Astrocyte (in vitro differentiated cells and primary cell): Measurements from ENCODE around the gene ZFP3. TPM values are rescaled to one million over a fixed set of nuclear protein-coding genes. Genes with fewer than 3 reads are reported as not detected.
"Not testable (repeated sequence)": the region's sequence is repeated elsewhere in the genome, so short reads cannot be mapped to it uniquely, and the experiment has no call there.

ENCODE experiments used
- DNase-seq: peaks from one replicate; pipeline ENCODE4 v3.0.0-alpha.2; 2010; ENCODE audit warnings: low read depth
- FAIRE-seq: peaks from 2 replicates; lab custom pipeline; 2011; peaks lifted over from hg19 to GRCh38; lab: Jason Lieb, UNC
- H2AFZ ChIP-seq: 2 replicates; pipeline ENCODE4 v1.6.0; 2012; ENCODE audit warnings: low read depth, low read length, inconsistent platforms
- H3K27ac ChIP-seq: 2 replicates; pipeline ENCODE4 v1.5.1; 2011; ENCODE audit warnings: low read depth, low read length, inconsistent platforms
- H3K27me3 ChIP-seq: 2 replicates; pipeline ENCODE4 v1.6.0; 2011; ENCODE audit warnings: low read length, inconsistent platforms; ENCODE audit not compliant: insufficient read depth
- H3K36me3 ChIP-seq: 2 replicates; pipeline ENCODE4 v1.5.1; 2011; ENCODE audit warnings: low read length, inconsistent platforms; ENCODE audit not compliant: insufficient read depth
- H3K4me1 ChIP-seq: 2 replicates; pipeline ENCODE4 v1.5.1; 2011; ENCODE audit warnings: low read length, inconsistent platforms; ENCODE audit not compliant: insufficient read depth
- H3K4me2 ChIP-seq: 2 replicates; pipeline ENCODE4 v1.6.0; 2012; ENCODE audit warnings: low read length, inconsistent platforms
- H3K4me3 ChIP-seq: 2 replicates; pipeline ENCODE4 v1.5.1; 2011; ENCODE audit warnings: low read depth, mild to moderate bottlenecking, low read length, inconsistent platforms; ENCODE audit not compliant: insufficient read depth
- H3K79me2 ChIP-seq: 2 replicates; pipeline ENCODE4 v1.6.0; 2012; ENCODE audit warnings: mild to moderate bottlenecking, low read length, inconsistent platforms; ENCODE audit not compliant: insufficient read depth
- H3K9ac ChIP-seq: 2 replicates; pipeline ENCODE4 v1.6.0; 2012; ENCODE audit warnings: mild to moderate bottlenecking, low read length, inconsistent platforms
- H3K9me3 ChIP-seq: 2 replicates; pipeline ENCODE4 v1.5.1; 2012; ENCODE audit warnings: low read depth, mild to moderate bottlenecking, low read length, inconsistent platforms; ENCODE audit not compliant: insufficient read depth
- H4K20me1 ChIP-seq: 2 replicates; pipeline ENCODE4 v1.6.0; 2012; ENCODE audit warnings: low read length, inconsistent platforms; ENCODE audit not compliant: insufficient read depth
- H3K27ac Mint-ChIP-seq: one replicate; pipeline ENCODE4 v1.8.0; 2021; ENCODE audit warnings: mild to moderate bottlenecking, mixed read lengths; ENCODE audit not compliant: unreplicated experiment
- H3K27me3 Mint-ChIP-seq: one replicate; pipeline ENCODE4 v1.8.0; 2021; ENCODE audit warnings: low read depth, mixed read lengths; ENCODE audit not compliant: unreplicated experiment
- H3K36me3 Mint-ChIP-seq: one replicate; pipeline ENCODE4 v1.8.0; 2021; ENCODE audit warnings: low read depth, mixed read lengths; ENCODE audit not compliant: unreplicated experiment
- H3K4me1 Mint-ChIP-seq: one replicate; pipeline ENCODE4 v1.8.0; 2021; ENCODE audit warnings: low read depth, mixed read lengths; ENCODE audit not compliant: unreplicated experiment
- H3K4me3 Mint-ChIP-seq: one replicate; pipeline ENCODE4 v1.8.0; 2021; ENCODE audit warnings: mild to moderate bottlenecking, moderate library complexity, mixed read lengths; ENCODE audit not compliant: unreplicated experiment
- H3K9me3 Mint-ChIP-seq: one replicate; pipeline ENCODE4 v1.8.0; 2021; ENCODE audit warnings: mild to moderate bottlenecking, mixed read lengths; ENCODE audit not compliant: unreplicated experiment
- EZH2 ChIP-seq: IDR thresholded peaks from 2 replicates; pipeline ENCODE4 v1.6.1; 2012; ENCODE audit warnings: mild to moderate bottlenecking, low read length, inconsistent platforms; ENCODE audit not compliant: insufficient read depth
- total RNA-seq: library from RNA; stranded (reverse); gene quantifications from 2 replicates; pipeline ENCODE4 v1.2.1, GENCODE V29; 2021
- TF ChIP-seq, protein P1 (sequence below): IDR thresholded peaks from 2 replicates; pipeline ENCODE4 v1.5.1; 2011; ENCODE audit warnings: low read depth, mild to moderate bottlenecking, inconsistent platforms, low read length, moderate library complexity; ENCODE audit not compliant: insufficient read depth

The ZFP3 gene
- total RNA-seq, 1 donor from 2014 or later: not detected

DNA sequence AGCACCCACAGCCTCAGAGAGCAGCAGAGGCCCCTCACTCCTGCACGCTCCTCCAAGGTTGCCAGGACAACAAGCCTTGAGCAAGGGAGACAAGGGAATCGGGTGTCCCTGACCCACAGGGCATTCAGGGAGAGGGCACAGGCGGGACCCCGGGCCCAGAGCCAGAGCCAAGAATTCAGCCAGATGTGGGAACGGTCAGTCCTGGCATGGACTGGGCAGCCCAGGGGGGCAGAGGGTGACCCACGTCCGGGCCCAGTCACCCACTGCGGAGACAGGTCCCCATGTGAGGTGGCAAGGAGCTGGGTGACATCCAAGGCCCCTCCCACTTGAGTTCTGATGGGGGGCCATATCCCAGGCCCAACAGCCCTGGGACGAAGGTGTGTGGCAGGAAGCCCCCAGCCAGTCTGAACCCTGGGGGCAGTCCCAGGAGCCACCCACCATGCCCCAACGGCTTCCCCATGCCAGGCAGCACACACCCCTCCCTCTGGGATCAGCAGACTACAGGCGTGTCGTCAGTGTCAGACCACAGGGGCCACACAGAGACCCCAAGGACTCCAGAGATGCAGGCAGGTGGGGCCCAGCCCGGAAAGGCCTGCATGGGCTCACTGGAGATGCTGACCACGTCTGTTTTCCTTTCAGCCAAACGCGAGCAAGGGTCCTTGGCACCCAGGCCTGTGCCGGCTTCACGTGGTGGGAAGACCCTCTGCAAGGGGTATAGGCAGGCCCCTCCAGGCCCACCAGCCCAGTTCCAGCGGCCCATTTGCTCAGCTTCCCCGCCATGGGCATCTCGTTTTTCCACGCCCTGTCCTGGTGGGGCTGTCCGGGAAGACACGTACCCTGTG, 60.6 kb downstream of the ZFP3 start:
- Mint-ChIP-seq H3K9me3 (peaks cover 2% of the 10 kb centered on the region), H3K27me3 (no peaks in the 10 kb centered on the region), H3K36me3 (no peaks in the 10 kb centered on the region), H3K4me1 (peaks cover 9% of the 10 kb centered on the region), H3K4me3 (no peak overlapping the region), H3K27ac (no peak overlapping the region)
- no peaks in the 10 kb centered on the region for H3K27me3 ChIP-seq
- TF ChIP-seq, protein P1, sequence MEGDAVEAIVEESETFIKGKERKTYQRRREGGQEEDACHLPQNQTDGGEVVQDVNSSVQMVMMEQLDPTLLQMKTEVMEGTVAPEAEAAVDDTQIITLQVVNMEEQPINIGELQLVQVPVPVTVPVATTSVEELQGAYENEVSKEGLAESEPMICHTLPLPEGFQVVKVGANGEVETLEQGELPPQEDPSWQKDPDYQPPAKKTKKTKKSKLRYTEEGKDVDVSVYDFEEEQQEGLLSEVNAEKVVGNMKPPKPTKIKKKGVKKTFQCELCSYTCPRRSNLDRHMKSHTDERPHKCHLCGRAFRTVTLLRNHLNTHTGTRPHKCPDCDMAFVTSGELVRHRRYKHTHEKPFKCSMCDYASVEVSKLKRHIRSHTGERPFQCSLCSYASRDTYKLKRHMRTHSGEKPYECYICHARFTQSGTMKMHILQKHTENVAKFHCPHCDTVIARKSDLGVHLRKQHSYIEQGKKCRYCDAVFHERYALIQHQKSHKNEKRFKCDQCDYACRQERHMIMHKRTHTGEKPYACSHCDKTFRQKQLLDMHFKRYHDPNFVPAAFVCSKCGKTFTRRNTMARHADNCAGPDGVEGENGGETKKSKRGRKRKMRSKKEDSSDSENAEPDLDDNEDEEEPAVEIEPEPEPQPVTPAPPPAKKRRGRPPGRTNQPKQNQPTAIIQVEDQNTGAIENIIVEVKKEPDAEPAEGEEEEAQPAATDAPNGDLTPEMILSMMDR: no peak
- TF ChIP-seq EZH2: no peak
- H3K79me2 ChIP-seq: no peaks in the 10 kb centered on the region
- no peaks in the 10 kb centered on the region for H3K36me3 ChIP-seq
- no peak overlapping the region for H3K4me2 ChIP-seq
- no peak overlapping the region for H3K27ac ChIP-seq
- no peak overlapping the region for H2AFZ ChIP-seq
- no peaks in the 10 kb centered on the region for H3K4me1 ChIP-seq
- no peak overlapping the region for H3K4me3 ChIP-seq
- no peaks in the 10 kb centered on the region for H3K9me3 ChIP-seq
- DNase-seq: no peak
- no peaks in the 10 kb centered on the region for H4K20me1 ChIP-seq
- no peak for FAIRE-seq
- H3K9ac ChIP-seq: no peak overlapping the region

DNA sequence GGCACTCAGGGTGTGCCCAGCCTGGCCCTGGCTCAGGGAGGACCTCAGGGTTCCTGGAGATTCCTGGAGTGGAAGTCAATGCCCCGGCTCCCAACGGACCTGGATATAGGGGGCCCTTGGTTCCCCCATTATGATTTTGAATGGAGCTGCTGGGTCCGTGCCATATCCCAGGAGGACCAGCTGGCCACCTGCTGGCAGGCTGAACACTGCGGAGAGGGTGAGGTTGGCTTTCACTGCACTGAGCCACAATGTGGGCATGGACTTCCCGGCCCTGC, 61.1 kb downstream of the ZFP3 start:
- peaks cover 2% of the 10 kb centered on the region for H3K9me3 Mint-ChIP-seq
- no peak overlapping the region for H3K4me3 Mint-ChIP-seq
- no peaks in the 10 kb centered on the region for H4K20me1 ChIP-seq
- peaks cover 8% of the 10 kb centered on the region for H3K4me1 Mint-ChIP-seq
- H3K36me3 Mint-ChIP-seq: no peaks in the 10 kb centered on the region
- no peaks in the 10 kb centered on the region for H3K36me3 ChIP-seq
- TF ChIP-seq, protein P1: no peak
- no peak for TF ChIP-seq EZH2
- H3K4me1 ChIP-seq: no peaks in the 10 kb centered on the region
- H3K9ac ChIP-seq: no peak overlapping the region
- FAIRE-seq (no peak), DNase-seq (no peak)
- H3K27ac Mint-ChIP-seq: no peak overlapping the region
- no peaks in the 10 kb centered on the region for H3K9me3 ChIP-seq
- no peaks in the 10 kb centered on the region for H3K79me2 ChIP-seq
- H3K27me3 Mint-ChIP-seq: no peaks in the 10 kb centered on the region
- no peak overlapping the region for H3K27ac ChIP-seq
- H2AFZ ChIP-seq: no peak overlapping the region
- no peaks in the 10 kb centered on the region for H3K27me3 ChIP-seq
- no peak overlapping the region for H3K4me2 ChIP-seq
- H3K4me3 ChIP-seq: no peak overlapping the region

DNA sequence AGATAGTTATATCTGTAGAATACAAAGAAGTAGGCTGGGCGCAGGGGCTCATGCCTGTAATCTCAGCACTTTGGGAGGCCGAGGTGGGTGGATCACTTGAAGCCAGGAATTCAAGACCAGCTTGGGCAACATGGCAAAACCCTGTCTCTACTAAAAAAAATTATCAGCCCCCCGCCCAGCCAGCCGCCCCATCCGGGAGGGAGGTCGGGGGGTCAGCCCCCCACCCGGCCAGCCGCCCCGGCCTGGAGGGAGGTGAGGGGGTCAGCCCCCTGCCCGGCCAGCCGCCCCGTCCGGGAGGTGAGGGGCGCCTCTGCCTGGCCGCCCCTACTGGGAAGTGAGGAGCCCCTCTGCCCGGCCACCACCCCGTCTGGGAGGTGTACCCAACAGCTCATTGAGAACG, 64.6 kb downstream of the ZFP3 start:
- H3K4me1 ChIP-seq, H3K4me1 Mint-ChIP-seq, H3K27ac ChIP-seq, H4K20me1 ChIP-seq, H3K9me3 Mint-ChIP-seq, H3K36me3 Mint-ChIP-seq, H3K4me2 ChIP-seq, H3K4me3 ChIP-seq, H3K27ac Mint-ChIP-seq, H3K9me3 ChIP-seq, H2AFZ ChIP-seq, DNase-seq, H3K27me3 Mint-ChIP-seq, H3K4me3 Mint-ChIP-seq, H3K9ac ChIP-seq, H3K27me3 ChIP-seq, FAIRE-seq, H3K36me3 ChIP-seq, H3K79me2 ChIP-seq: not testable (repeated sequence)

Other genes with a start within 250 kb of the ZFP3 start
- gene MINK1, start 245.1 kb upstream of the ZFP3 start, total RNA-seq: 51.3 and 63.2 TPM in 2 replicates
- 2.2 and 3.9 TPM in 2 replicates for gene C17orf107, start 178.9 kb upstream of the ZFP3 start, total RNA-seq
- gene CHRNE, start 175.4 kb upstream of the ZFP3 start, total RNA-seq: 0.20 and 0.43 TPM in 2 replicates
- gene GP1BA, start 146.2 kb upstream of the ZFP3 start, total RNA-seq: 0.09 TPM in 1 of 2 replicates, not detected in the other
- gene SLC25A11, start 138.4 kb upstream of the ZFP3 start, total RNA-seq: 36.8 and 43.0 TPM in 2 replicates
- 88.0 and 89.7 TPM in 2 replicates for gene RNF167, start 138.2 kb upstream of the ZFP3 start, total RNA-seq
- gene PFN1, start 129.9 kb upstream of the ZFP3 start, total RNA-seq: 1,246 and 1,346 TPM in 2 replicates
- gene ENO3, start 127.3 kb upstream of the ZFP3 start, total RNA-seq: 12.7 and 20.4 TPM in 2 replicates
- 57.2 and 60.9 TPM in 2 replicates for gene SPAG7, start 110.7 kb upstream of the ZFP3 start, total RNA-seq
- 43.1 and 44.3 TPM in 2 replicates for gene CAMTA2, start 90.8 kb upstream of the ZFP3 start, total RNA-seq
- 0.82 and 1.7 TPM in 2 replicates for gene INCA1, start 80.9 kb upstream of the ZFP3 start, total RNA-seq
- gene KIF1C, start 80.5 kb upstream of the ZFP3 start, total RNA-seq: 94.8 and 109 TPM in 2 replicates
- gene SLC52A1, start 43.0 kb upstream of the ZFP3 start, total RNA-seq: not detected in 2 replicates
- 7.8 and 9.4 TPM in 2 replicates for gene ZNF232, start 33.4 kb downstream of the ZFP3 start, total RNA-seq
- gene USP6, start 37.6 kb downstream of the ZFP3 start, total RNA-seq: 0.86 and 1.1 TPM in 2 replicates
- 7.8 and 8.9 TPM in 2 replicates for gene ZNF594, start 113.4 kb downstream of the ZFP3 start, total RNA-seq
- gene SCIMP, start 156.4 kb downstream of the ZFP3 start, total RNA-seq: not detected in 2 replicates
- 49.0 and 53.9 TPM in 2 replicates for gene RABEP1, start 203.8 kb downstream of the ZFP3 start, total RNA-seq